Effector memory CD4-positive, alpha-beta T cell (primary cell): Measurements from ENCODE around the gene NOM1.
"Not testable (repeated sequence)": the region's sequence is repeated elsewhere in the genome, so short reads cannot be mapped to it uniquely, and the experiment has no call there.

ENCODE experiments used
- DNase-seq, 3 donors: peaks; one replicate each; pipeline ENCODE4 v3.0.0-alpha.2; 2020
- H3K27ac ChIP-seq: 2 replicates; pipeline ENCODE4 v1.7.0; 2013; ENCODE audit warnings: mild to moderate bottlenecking, low read length, moderate library complexity; ENCODE audit not compliant: insufficient read depth, poor library complexity, severe bottlenecking
- H3K27me3 ChIP-seq: replicated peaks from 2 replicates; pipeline ENCODE4 v1.7.0; 2013; ENCODE audit warnings: mild to moderate bottlenecking, low read length; ENCODE audit not compliant: insufficient read depth, control insufficient read depth, poor library complexity, severe bottlenecking
- H3K36me3 ChIP-seq: 2 replicates; pipeline ENCODE4 v1.7.0; 2013; ENCODE audit warnings: mild to moderate bottlenecking, low read length, moderate library complexity; ENCODE audit not compliant: control insufficient read depth, insufficient read depth
- H3K4me1 ChIP-seq: 2 replicates; pipeline ENCODE4 v1.7.0; 2013; ENCODE audit warnings: low read length, mild to moderate bottlenecking; ENCODE audit not compliant: control insufficient read depth, insufficient read depth, poor library complexity, severe bottlenecking
- H3K4me3 ChIP-seq: 2 replicates; pipeline ENCODE4 v1.7.0; 2013; ENCODE audit warnings: low read length, low read depth, mild to moderate bottlenecking; ENCODE audit not compliant: insufficient read depth, poor library complexity, severe bottlenecking
- H3K9me3 ChIP-seq: 2 replicates; pipeline ENCODE4 v1.7.0; 2013; ENCODE audit warnings: mild to moderate bottlenecking, low read length, moderate library complexity; ENCODE audit not compliant: control insufficient read depth
- total RNA-seq, 3 donors: gene quantifications; one replicate each; lab custom pipeline; 2026; lab: John Stamatoyannopoulos, UW

Gene NOM1
- 33.5 to 40.5 (median 38.0) reads per million in 3 donors for total RNA-seq

GRCh38 chr7:156949541-156950380, at the start of gene NOM1:
TSS of gene NOM1 (plus strand) at chr7:156949712. CDS start at chr7:156949738, 26 bp downstream.
- H3K27ac ChIP-seq: peak within 1 kb of the TSS; percentile 72
- H3K36me3 ChIP-seq: peaks cover 24% of the 10 kb centered on the region
- H3K9me3 ChIP-seq: no peaks in the 10 kb centered on the region
- H3K27me3 ChIP-seq: no peaks in the 10 kb centered on the region
- DNase-seq: peak; percentile 77 to 84 (median 81)
- peaks cover 16% of the 10 kb centered on the region for H3K4me1 ChIP-seq
- peak within 1 kb of the TSS; percentile 100 for H3K4me3 ChIP-seq

- not testable (repeated sequence) for H3K4me1 ChIP-seq, DNase-seq, H3K36me3 ChIP-seq, H3K27ac ChIP-seq, H3K27me3 ChIP-seq, H3K9me3 ChIP-seq, H3K4me3 ChIP-seq
Measured at GRCh38 chr7:156900093-156900492, 49.4 kb upstream of the NOM1 start.

- H3K27me3 ChIP-seq: no peaks in the 10 kb centered on the region
- peaks cover 6% of the 10 kb centered on the region for H3K4me1 ChIP-seq
- peak in 1 of 3 donors; percentile 29 for DNase-seq
- H3K27ac ChIP-seq: no peak overlapping the region
- H3K9me3 ChIP-seq: no peaks in the 10 kb centered on the region
- H3K36me3 ChIP-seq: no peaks in the 10 kb centered on the region
- H3K4me3 ChIP-seq: no peak overlapping the region
Measured at GRCh38 chr7:156903232-156903909, 46.1 kb upstream of the NOM1 start.

- H3K27ac ChIP-seq: no peak overlapping the region
- no peak for DNase-seq
- no peaks in the 10 kb centered on the region for H3K36me3 ChIP-seq
- H3K9me3 ChIP-seq: no peaks in the 10 kb centered on the region
- peaks cover 6% of the 10 kb centered on the region for H3K4me1 ChIP-seq
- no peak overlapping the region for H3K4me3 ChIP-seq
- no peaks in the 10 kb centered on the region for H3K27me3 ChIP-seq
Measured at GRCh38 chr7:156906200-156906649, 43.3 kb upstream of the NOM1 start.

GRCh38 chr7:156907656-156908055, 41.9 kb upstream of the NOM1 start:
- H3K27me3 ChIP-seq: no peaks in the 10 kb centered on the region
- no peak overlapping the region for H3K4me3 ChIP-seq
- H3K4me1 ChIP-seq: peaks cover 6% of the 10 kb centered on the region
- DNase-seq: no peak
- H3K27ac ChIP-seq: no peak overlapping the region
- no peaks in the 10 kb centered on the region for H3K9me3 ChIP-seq
- no peaks in the 10 kb centered on the region for H3K36me3 ChIP-seq

GRCh38 chr7:156909574-156910252, 39.8 kb upstream of the NOM1 start:
- H3K27ac ChIP-seq, H3K4me3 ChIP-seq, H3K27me3 ChIP-seq, H3K36me3 ChIP-seq, H3K9me3 ChIP-seq, H3K4me1 ChIP-seq, DNase-seq: not testable (repeated sequence)

- no peak for DNase-seq
- H3K36me3 ChIP-seq: no peaks in the 10 kb centered on the region
- no peaks in the 10 kb centered on the region for H3K9me3 ChIP-seq
- H3K4me1 ChIP-seq: peaks cover 18% of the 10 kb centered on the region
- H3K27ac ChIP-seq: no peak overlapping the region
- no peak overlapping the region for H3K4me3 ChIP-seq
- peaks cover 6% of the 10 kb centered on the region for H3K27me3 ChIP-seq
Measured at GRCh38 chr7:156918635-156919034, 30.9 kb upstream of the NOM1 start.

- DNase-seq: no peak
- H3K4me3 ChIP-seq: no peak overlapping the region
- no peaks in the 10 kb centered on the region for H3K36me3 ChIP-seq
- peaks cover 6% of the 10 kb centered on the region for H3K27me3 ChIP-seq
- H3K9me3 ChIP-seq: no peaks in the 10 kb centered on the region
- H3K4me1 ChIP-seq: peaks cover 18% of the 10 kb centered on the region
- no peak overlapping the region for H3K27ac ChIP-seq
Measured at GRCh38 chr7:156919132-156919713, 30.3 kb upstream of the NOM1 start.

- Histone ChIP-seq H3K9me3 (no peaks in the 10 kb centered on the region), H3K4me1 (peaks cover 18% of the 10 kb centered on the region), H3K27me3 (peaks cover 6% of the 10 kb centered on the region), H3K36me3 (no peaks in the 10 kb centered on the region), H3K4me3 (no peak overlapping the region), H3K27ac (no peak overlapping the region)
- DNase-seq: no peak
Measured at GRCh38 chr7:156920076-156920475, 29.4 kb upstream of the NOM1 start.
